ENCODE results near the gene CYP4F12. TPM values are rescaled to one million over a fixed set of nuclear protein-coding genes. Genes with fewer than 3 reads are reported as not detected.
"Not testable (repeated sequence)": the region's sequence is repeated elsewhere in the genome, so short reads cannot be mapped to it uniquely, and the experiment has no call there.

Gene CYP4F12
- total RNA-seq, 2 experiments from 2014 or later: 0.41 TPM; not detected in 1

DNA sequence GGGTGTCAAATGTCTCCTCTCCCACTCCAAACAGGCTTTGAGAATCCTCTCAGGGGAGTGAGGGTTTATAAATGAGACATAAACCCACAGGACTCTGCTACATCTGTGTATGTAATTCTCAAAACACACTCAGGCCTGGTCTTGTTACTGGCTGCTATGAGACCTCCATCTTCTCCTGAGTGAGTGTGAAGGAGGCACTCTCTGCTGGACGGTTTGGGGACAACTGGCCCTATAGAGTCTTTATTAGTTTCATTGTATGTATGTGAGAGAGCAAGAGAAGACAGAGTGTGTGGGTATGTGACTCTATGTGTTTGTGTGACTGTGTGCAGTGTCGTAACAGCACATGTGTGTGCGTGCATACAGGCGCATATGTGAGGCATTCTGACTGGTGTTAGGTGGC is 9.6 kb upstream of the CYP4F12 start:
- ChIA-PET POLR2A (no interaction called here), CTCF (no interaction called here)
- Mint-ChIP-seq H3K36me3 (no peaks in the 10 kb centered on the region), H3K4me1 (ENCODE audit: low read depth) (no peaks in the 10 kb centered on the region), H3K4me3 (no peak overlapping the region), H3K27ac (no peak overlapping the region), H3K27me3 (peaks cover 9% of the 10 kb centered on the region), H3K9me3 (no peaks in the 10 kb centered on the region)
- DNase-seq: no peak
- intact Hi-C loops (cut with micrococcal nuclease): no loop called here

DNA sequence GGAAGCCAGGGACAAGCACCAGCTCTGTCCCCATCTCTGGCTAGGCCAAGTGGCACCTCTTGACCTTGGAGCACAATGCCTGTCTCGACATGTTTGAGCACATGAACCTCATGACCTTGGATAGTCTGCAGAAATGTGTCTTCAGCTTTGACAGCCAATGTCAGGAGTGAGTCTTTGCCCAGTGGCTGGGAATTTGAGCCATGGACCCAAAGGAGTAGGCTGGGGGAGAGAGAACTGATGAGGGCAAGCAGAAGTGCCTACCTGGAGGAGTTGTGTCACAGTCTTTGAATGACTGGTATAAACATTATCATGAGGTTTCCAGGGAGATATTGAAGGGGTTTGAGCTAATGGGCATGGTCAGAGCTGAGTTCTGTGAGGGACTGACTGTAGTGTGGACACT is 6.7 kb upstream of the CYP4F12 start:
- POLR2A ChIA-PET: no interaction called here

DNA sequence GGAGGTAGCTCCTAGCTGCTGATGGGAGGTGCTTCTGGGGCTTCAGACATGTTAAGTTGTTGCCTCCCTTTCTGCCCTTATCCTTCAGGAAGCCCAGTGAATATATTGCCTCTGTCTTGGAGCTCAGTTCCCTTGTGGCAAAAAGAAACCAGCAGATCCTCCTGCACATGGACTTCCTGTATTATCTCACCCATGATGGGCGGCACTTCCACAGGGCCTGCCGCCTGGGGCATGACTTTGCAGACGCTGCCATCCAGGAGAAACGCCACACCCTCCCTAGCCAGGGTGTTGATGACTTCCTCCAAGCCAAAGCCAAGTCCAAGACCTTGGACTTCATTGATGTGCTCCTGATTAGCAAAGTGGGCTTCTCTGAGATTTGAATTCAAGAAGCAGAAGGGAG is 6.0 kb upstream of the CYP4F12 start:
- peaks cover 4% of the 10 kb centered on the region for H3K27me3 Mint-ChIP-seq
- H3K27ac Mint-ChIP-seq: no peak overlapping the region
- no peaks in the 10 kb centered on the region for H3K36me3 Mint-ChIP-seq
- DNase-seq: no peak
- POLR2A ChIA-PET: no interaction called here
- CTCF ChIA-PET: no interaction called here
- no peaks in the 10 kb centered on the region for H3K4me1 Mint-ChIP-seq (ENCODE audit: low read depth)
- no peaks in the 10 kb centered on the region for H3K9me3 Mint-ChIP-seq
- intact Hi-C loops (cut with micrococcal nuclease): no loop called here
- no peak overlapping the region for H3K4me3 Mint-ChIP-seq

More for the DNA sequence above, 6.7 kb upstream of the CYP4F12 start:
- DNase-seq: no peak
- H3K36me3 Mint-ChIP-seq: no peaks in the 10 kb centered on the region
- H3K4me1 Mint-ChIP-seq (ENCODE audit: low read depth): no peaks in the 10 kb centered on the region
- intact Hi-C loops (cut with micrococcal nuclease): no loop called here
- no peaks in the 10 kb centered on the region for H3K9me3 Mint-ChIP-seq
- CTCF ChIA-PET: no interaction called here
- H3K4me3 Mint-ChIP-seq: no peak overlapping the region
- H3K27me3 Mint-ChIP-seq: peaks cover 4% of the 10 kb centered on the region
- no peak overlapping the region for H3K27ac Mint-ChIP-seq

DNA sequence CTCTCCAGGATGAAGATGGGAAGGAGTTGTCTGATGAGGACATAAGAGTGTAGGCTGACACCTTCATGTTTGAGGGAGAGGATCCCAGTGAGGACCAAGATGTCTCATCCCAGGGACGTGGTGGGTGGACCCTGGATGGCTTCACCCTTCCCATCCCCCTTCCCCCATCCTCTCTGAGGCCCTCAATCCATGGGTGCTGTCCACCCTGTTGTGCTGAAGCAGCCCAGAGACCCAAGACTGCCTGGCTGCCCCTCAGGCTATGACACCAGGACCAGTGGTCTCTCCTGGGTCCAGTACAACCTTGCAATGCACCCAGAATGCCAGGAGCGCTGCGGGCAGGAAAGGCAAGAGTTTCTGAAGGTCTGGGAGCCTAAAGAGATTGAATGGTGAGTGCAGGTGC is 3.4 kb upstream of the CYP4F12 start:
- peaks cover 16% of the 10 kb centered on the region for H3K4me1 Mint-ChIP-seq (ENCODE audit: low read depth)
- H3K36me3 Mint-ChIP-seq: no peaks in the 10 kb centered on the region
- no peak for DNase-seq
- intact Hi-C loops (cut with micrococcal nuclease): no loop called here
- no peaks in the 10 kb centered on the region for H3K9me3 Mint-ChIP-seq
- H3K27ac Mint-ChIP-seq: no peak overlapping the region
- no peak overlapping the region for H3K4me3 Mint-ChIP-seq
- ChIA-PET POLR2A (no interaction called here), CTCF (no interaction called here)
- peaks cover 2% of the 10 kb centered on the region for H3K27me3 Mint-ChIP-seq

DNA sequence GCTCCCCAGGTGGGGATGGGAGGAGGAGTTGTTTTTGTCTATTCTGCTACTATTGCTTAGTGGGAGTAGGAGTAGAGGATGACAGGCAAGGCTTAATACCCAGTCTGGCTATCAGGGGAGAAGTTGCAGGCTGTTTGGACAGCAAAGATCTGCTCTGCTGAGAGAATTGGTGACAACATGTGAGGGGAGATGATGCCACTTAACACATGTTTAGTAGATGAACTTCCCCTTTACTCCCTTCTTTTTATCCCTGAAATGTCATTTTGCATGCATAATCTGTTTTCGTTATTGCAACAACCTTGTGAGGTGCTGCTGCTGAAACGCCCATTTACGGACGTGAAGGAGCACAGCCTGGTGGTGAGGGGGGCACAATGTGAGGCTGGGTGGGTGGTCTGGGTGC is 3.0 kb upstream of the CYP4F12 start:
- no peaks in the 10 kb centered on the region for H3K9me3 Mint-ChIP-seq
- no peaks in the 10 kb centered on the region for H3K36me3 Mint-ChIP-seq
- POLR2A ChIA-PET: no interaction called here
- H3K27me3 Mint-ChIP-seq: peaks cover 2% of the 10 kb centered on the region
- H3K27ac Mint-ChIP-seq: no peak overlapping the region
- CTCF ChIA-PET: no interaction called here
- intact Hi-C loops (cut with micrococcal nuclease): no loop called here
- peaks cover 20% of the 10 kb centered on the region for H3K4me1 Mint-ChIP-seq (ENCODE audit: low read depth)
- DNase-seq: no peak
- H3K4me3 Mint-ChIP-seq: no peak overlapping the region

DNA sequence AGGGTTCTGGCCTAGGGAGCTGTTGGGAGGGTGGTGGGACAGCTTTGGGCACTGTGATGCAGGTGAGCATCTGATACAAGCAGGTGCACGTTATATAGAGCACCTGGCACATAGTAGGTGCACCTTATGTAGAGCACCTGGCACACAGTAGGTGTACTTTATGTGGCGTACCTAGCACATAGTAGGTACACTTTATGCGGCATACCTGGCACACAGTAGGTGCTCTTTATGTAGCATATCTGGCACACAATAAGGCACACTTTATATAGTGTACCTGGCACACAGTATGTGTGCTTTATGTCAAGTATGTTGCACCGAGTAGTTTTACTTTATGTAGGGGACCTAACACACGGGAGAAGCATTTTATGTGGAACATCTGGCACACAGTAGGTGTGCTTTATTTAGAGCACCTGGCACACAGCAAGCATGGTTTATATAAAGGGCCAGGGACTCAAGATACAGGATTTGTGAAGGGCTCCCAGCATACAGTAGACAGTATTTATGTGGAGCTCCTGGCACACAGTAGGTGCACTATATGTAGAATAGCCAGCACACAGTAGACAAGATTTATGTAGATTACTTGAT is 1.6 kb upstream of the CYP4F12 start:
- POLR2A ChIA-PET: no interaction called here
- Mint-ChIP-seq H3K27me3 (peaks cover 2% of the 10 kb centered on the region), H3K4me3 (no peak overlapping the region), H3K27ac (no peak overlapping the region), H3K36me3 (no peaks in the 10 kb centered on the region), H3K9me3 (no peaks in the 10 kb centered on the region), H3K4me1 (ENCODE audit: low read depth) (peaks cover 20% of the 10 kb centered on the region)
- no peak for DNase-seq
- CTCF ChIA-PET: no interaction called here
- intact Hi-C loops (cut with micrococcal nuclease): no loop called here

DNA sequence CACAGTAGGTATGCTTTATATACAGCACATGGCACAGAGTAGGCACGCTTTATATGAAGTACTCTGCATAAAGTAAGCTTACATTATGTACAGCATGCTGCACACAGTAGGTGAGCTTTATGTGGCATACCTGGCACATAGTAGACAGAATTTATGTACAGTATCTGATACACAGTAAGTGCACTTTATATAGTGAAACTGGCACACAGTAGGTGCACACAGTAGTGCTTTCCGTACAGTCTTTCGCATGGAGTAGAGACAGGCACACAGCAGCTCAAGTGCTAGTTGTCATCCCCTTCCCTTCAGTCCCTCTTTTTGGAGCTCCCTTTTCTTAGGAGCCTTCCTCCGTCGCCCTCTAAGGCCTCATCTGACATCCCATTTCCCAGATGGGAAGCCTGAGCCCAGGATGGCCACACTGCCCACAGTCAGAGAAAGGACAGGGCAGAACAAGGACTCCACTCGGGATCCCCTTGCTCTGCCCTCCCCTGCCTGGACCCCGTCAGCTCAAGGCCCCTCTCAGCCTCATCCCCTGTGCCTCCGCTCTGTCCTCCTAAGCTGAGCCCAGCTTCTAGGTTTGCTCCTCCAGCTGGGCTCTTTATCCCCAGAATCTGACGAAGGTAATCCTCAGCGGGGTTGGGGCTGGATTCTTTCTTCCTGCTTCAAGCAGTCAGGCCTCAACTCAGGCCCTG is 852 bp upstream of the CYP4F12 start:
- peaks cover 2% of the 10 kb centered on the region for H3K27me3 Mint-ChIP-seq
- H3K27ac Mint-ChIP-seq: no peak overlapping the region
- ChIA-PET CTCF (no interaction called here), POLR2A (no interaction called here)
- intact Hi-C loops (cut with micrococcal nuclease): no loop called here
- H3K4me1 Mint-ChIP-seq (ENCODE audit: low read depth): peaks cover 20% of the 10 kb centered on the region
- no peak overlapping the region for H3K4me3 Mint-ChIP-seq
- no peaks in the 10 kb centered on the region for H3K36me3 Mint-ChIP-seq
- H3K9me3 Mint-ChIP-seq: peaks cover 3% of the 10 kb centered on the region
- DNase-seq: no peak

DNA sequence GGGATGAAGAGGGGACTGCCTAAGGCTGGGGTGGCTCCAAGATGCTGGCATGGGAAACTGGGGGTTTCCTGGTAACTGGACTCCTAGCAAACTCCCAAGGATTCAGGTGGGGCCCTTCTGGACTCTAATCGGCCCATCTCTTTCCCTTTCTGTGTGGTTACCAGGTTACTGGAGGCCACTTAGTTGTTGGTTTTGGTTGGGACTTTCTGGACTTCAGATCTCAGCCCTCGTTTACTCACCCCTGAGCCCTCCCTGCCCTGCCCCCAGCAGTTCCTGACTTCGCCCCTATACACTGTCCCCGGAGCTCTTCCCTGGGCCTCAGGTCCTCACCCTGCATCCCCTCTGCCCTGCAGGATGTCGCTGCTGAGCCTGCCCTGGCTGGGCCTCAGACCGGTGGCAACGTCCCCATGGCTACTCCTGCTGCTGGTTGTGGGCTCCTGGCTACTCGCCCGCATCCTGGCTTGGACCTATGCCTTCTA is 328 bp downstream of the CYP4F12 start:
- no peaks in the 10 kb centered on the region for H3K36me3 Mint-ChIP-seq
- peaks cover 8% of the 10 kb centered on the region for H3K9me3 Mint-ChIP-seq
- peaks cover 2% of the 10 kb centered on the region for H3K27me3 Mint-ChIP-seq
- H3K4me3 Mint-ChIP-seq: no peak overlapping the region
- ChIA-PET CTCF (no interaction called here), POLR2A (no interaction called here)
- peak overlapping the region; percentile 58 for H3K27ac Mint-ChIP-seq
- peaks cover 20% of the 10 kb centered on the region for H3K4me1 Mint-ChIP-seq (ENCODE audit: low read depth)
- DNase-seq: peak; percentile 22
- intact Hi-C loops (cut with micrococcal nuclease): no loop called here

DNA sequence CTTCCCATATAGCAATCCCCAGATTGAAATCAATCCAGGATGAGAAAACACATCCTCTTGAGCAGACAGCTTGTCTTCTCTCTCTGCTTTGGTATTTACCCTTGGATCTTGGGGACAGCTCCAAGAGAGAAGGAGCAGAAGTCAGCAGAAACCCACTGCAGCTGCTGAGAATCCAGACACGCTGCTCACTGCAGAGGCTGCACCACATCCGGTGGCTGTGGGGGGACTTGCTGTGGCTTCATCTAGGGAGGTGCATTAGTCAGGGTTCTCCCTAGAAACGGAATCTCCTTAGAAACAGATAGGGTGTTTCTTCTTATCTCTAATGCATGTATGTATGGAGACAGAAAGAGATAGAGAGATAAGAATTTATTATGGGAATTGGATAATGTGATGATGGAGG is 2.7 kb downstream of the CYP4F12 start:
- peaks cover 1% of the 10 kb centered on the region for H3K27me3 Mint-ChIP-seq
- intact Hi-C loops (cut with micrococcal nuclease): no loop called here
- POLR2A ChIA-PET: no interaction called here
- H3K27ac Mint-ChIP-seq: no peak overlapping the region
- DNase-seq: no peak
- peaks cover 8% of the 10 kb centered on the region for H3K9me3 Mint-ChIP-seq
- peaks cover 20% of the 10 kb centered on the region for H3K4me1 Mint-ChIP-seq (ENCODE audit: low read depth)
- H3K4me3 Mint-ChIP-seq: no peak overlapping the region
- H3K36me3 Mint-ChIP-seq: no peaks in the 10 kb centered on the region
- CTCF ChIA-PET: no interaction called here

DNA sequence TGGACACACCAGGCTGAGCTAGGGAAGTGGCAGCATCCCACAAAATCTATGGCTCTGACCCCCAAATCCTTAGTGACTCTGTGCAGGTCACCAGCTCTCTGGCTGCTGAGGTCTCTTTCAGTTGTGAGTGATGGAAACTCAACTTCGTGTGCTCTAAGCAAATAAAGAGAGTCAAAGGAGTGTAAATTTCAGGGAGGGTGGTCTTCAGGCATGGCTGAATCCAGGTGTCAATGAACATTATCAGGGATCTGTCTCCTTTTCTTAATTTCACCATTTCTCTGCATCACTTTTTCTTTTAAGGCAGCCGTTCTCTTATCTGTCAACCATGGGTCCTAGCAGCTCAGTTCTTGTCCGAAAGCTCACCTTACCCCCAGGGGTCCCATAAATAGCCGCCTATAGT is 6.2 kb downstream of the CYP4F12 start:
- H3K27me3 Mint-ChIP-seq: peaks cover 8% of the 10 kb centered on the region
- no peak overlapping the region for H3K27ac Mint-ChIP-seq
- CTCF ChIA-PET: no interaction called here
- peaks cover 8% of the 10 kb centered on the region for H3K9me3 Mint-ChIP-seq
- H3K4me1 Mint-ChIP-seq (ENCODE audit: low read depth): peaks cover 5% of the 10 kb centered on the region
- intact Hi-C loops (cut with micrococcal nuclease): no loop called here
- H3K36me3 Mint-ChIP-seq: no peaks in the 10 kb centered on the region
- H3K4me3 Mint-ChIP-seq: no peak overlapping the region
- POLR2A ChIA-PET: no interaction called here
- DNase-seq: no peak

DNA sequence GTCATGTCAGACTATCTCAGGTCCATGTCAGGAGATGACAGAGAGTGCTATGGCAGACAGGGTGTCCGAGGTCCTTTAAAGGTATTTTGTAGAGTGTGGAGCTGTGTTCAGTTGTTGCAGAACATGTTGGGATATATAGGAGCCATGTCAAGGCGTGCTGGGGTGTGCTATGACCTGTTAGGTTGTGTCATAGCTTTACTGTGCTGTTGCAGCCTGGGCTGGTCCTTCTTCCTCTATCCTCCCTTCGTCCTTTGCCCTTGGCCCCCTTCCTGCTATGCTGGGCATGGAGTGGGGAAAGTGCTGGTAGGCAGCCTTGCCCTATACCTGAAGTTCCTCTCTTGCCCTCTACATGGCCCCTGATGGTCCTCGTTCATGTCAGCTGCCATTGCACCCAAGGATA is 7.0 kb downstream of the CYP4F12 start:
- CTCF ChIA-PET; H3K36me3 Mint-ChIP-seq; DNase-seq; H3K9me3 Mint-ChIP-seq; intact Hi-C loops (cut with micrococcal nuclease); H3K4me1 Mint-ChIP-seq (ENCODE audit: low read depth); POLR2A ChIA-PET; H3K4me3 Mint-ChIP-seq; H3K27ac Mint-ChIP-seq: not testable (repeated sequence)
- peaks cover 10% of the 10 kb centered on the region for H3K27me3 Mint-ChIP-seq

DNA sequence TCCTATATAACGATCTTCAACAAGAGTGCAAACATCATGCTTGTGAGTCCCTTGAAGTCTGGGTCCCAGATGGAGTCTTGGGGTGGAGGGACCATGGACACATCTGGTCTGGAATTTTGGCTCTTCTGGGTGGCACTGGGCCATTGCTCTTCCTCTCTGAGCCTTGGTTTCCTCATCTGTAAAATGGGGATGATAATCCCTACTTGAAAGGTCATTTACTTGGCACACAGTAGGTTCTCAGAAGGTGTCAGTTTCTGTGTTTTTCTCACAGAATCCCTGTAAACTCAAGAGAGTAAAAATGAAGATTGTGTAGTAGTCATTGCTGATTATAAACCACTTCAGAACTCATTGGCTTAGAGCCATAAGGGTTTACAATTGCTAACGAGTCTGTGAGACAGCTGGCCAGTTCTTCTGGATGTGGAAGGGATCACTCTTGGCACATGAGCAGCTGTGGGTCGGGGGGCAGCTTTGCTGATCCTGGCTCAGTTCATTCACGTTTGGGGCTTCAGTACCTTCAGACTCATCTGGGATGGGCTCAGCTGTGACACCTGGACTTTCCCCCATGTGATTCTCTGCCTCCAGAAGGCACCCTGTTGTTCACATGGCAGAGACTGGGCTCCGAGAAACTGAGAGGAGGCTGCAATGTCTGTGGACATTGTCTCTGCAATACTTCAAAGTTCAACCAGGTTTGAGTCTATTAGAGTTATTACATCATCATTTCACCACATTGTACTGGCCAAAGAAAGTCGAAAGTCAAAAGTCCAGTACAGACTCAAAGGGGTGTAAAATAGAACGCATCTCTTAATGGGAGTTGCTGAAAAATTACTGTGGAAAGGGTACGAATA is 7.8 kb downstream of the CYP4F12 start:
- Mint-ChIP-seq H3K36me3 (no peaks in the 10 kb centered on the region), H3K27me3 (peaks cover 11% of the 10 kb centered on the region), H3K4me3 (no peak overlapping the region), H3K27ac (no peak overlapping the region), H3K9me3 (peaks cover 8% of the 10 kb centered on the region), H3K4me1 (ENCODE audit: low read depth) (no peaks in the 10 kb centered on the region)
- no peak for DNase-seq
- intact Hi-C loops (cut with micrococcal nuclease): no loop called here
- CTCF ChIA-PET: no interaction called here
- POLR2A ChIA-PET: no interaction called here

DNA sequence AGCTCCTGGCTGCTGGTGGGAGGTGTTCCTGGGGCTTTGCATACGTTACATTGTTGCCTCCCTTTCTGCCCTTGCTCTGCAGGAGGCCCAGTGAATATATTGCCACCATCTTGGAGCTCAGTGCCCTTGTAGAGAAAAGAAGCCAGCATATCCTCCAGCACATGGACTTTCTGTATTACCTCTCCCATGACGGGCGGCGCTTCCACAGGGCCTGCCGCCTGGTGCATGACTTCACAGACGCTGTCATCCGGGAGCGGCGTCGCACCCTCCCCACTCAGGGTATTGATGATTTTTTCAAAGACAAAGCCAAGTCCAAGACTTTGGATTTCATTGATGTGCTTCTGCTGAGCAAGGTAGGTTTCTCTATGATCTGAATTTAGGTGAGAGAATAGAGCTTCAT is 10.5 kb downstream of the CYP4F12 start:
- H3K27me3 Mint-ChIP-seq: peaks cover 13% of the 10 kb centered on the region
- intact Hi-C loops (cut with micrococcal nuclease): no loop called here
- H3K4me3 Mint-ChIP-seq: no peak overlapping the region
- H3K27ac Mint-ChIP-seq: no peak overlapping the region
- no peaks in the 10 kb centered on the region for H3K4me1 Mint-ChIP-seq (ENCODE audit: low read depth)
- H3K9me3 Mint-ChIP-seq: peaks cover 4% of the 10 kb centered on the region
- H3K36me3 Mint-ChIP-seq: peaks cover 2% of the 10 kb centered on the region
- no peak for DNase-seq
- ChIA-PET CTCF (no interaction called here), POLR2A (no interaction called here)

Data from activated CD4-positive, alpha-beta memory T cell treated with anti-CD3 and anti-CD28 coated beads for 36 hours (primary cell).